T-helper 17 cell (primary cell): ENCODE results near the gene HPS3. TPM values are rescaled to one million over a fixed set of nuclear protein-coding genes. Genes with fewer than 3 reads are reported as not detected.
"Not testable (repeated sequence)": the region's sequence is repeated elsewhere in the genome, so short reads cannot be mapped to it uniquely, and the experiment has no call there.

Experiments
- ATAC-seq: fragments of 150-1000 bp; cut with Tn5 transposase; 2 replicates; pipeline ENCODE4 v1.10.0; 2021; ENCODE audit warnings: mild to moderate bottlenecking, moderate library complexity
- DNase-seq, 3 donors: peaks; one replicate each; pipeline versions ENCODE4 v3.0.0 to v3.0.0-alpha.2; 2020 to 2021
- H3K9me3 ChIP-seq: one replicate; pipeline ENCODE4 v1.7.0; 2013; ENCODE audit warnings: low read length, mild to moderate bottlenecking; ENCODE audit not compliant: control insufficient read depth, poor library complexity, severe bottlenecking
- H3K27ac Mint-ChIP-seq: one replicate; pipeline ENCODE4 v1.8.0; 2022; ENCODE audit warnings: mild to moderate bottlenecking, moderate library complexity, mixed read lengths
- H3K27me3 Mint-ChIP-seq: one replicate; pipeline ENCODE4 v1.8.0; 2022; ENCODE audit warnings: mixed read lengths
- H3K36me3 Mint-ChIP-seq: one replicate; pipeline ENCODE4 v1.8.0; 2022; ENCODE audit warnings: low read depth, mixed read lengths
- H3K4me1 Mint-ChIP-seq: one replicate; pipeline ENCODE4 v1.8.0; 2022; ENCODE audit warnings: mild to moderate bottlenecking, mixed read lengths
- H3K4me3 Mint-ChIP-seq: one replicate; pipeline ENCODE4 v1.8.0; 2022; ENCODE audit warnings: mild to moderate bottlenecking, moderate library complexity, mixed read lengths
- total RNA-seq, 4 donors: library from RNA in 2 of 4; stranded (reverse) in 2 of 4; gene quantifications; one replicate each; pipeline ENCODE4 v1.2.3 and lab custom pipeline; 2022 to 2026

The HPS3 gene
- total RNA-seq, 2 donors from 2014 or later, result 12.7 to 12.9 TPM

GRCh38 chr3:149095487-149095886, 34.0 kb upstream of the HPS3 start:
- no peak for ATAC-seq
- H3K9me3 ChIP-seq, result no peaks in the 10 kb centered on the region
- Mint-ChIP-seq H3K4me1 (no peaks in the 10 kb centered on the region), H3K4me3 (no peak overlapping the region), H3K36me3 (no peaks in the 10 kb centered on the region), H3K27ac (no peak overlapping the region), H3K27me3 (no peaks in the 10 kb centered on the region)
- DNase-seq, result no peak

- not testable (repeated sequence) for ATAC-seq, H3K4me3 Mint-ChIP-seq, H3K4me1 Mint-ChIP-seq, H3K9me3 ChIP-seq, H3K27me3 Mint-ChIP-seq, H3K27ac Mint-ChIP-seq, DNase-seq, H3K36me3 Mint-ChIP-seq
These were observed 31.5 kb upstream of the HPS3 start for GRCh38 chr3:149097987-149098386.

DNA sequence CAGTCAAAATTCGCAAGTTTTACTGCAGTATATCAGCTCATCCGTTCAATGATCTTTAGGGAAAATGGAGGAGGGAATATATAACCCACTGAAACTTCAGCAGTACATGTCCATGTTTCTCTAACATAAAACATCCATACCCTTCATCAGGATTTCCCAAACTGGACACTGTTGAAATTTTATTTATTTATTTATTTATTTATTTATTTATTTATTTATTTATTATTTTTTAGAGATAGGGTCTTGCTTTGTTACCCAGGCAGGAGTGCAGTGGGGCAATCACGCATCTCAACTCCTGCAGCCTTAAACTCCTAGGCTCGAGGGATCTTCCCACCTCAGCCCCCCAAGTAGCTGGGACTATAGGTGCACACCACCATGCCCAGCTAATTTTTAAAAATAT, 28.3 kb upstream of the HPS3 start:
- H3K9me3 ChIP-seq, result no peaks in the 10 kb centered on the region
- H3K27me3 Mint-ChIP-seq, result peaks cover 10% of the 10 kb centered on the region
- H3K4me3 Mint-ChIP-seq, result no peak overlapping the region
- H3K36me3 Mint-ChIP-seq, result peaks cover 4% of the 10 kb centered on the region
- H3K27ac Mint-ChIP-seq, result no peak overlapping the region
- ATAC-seq (no peak), DNase-seq (no peak)
- no peaks in the 10 kb centered on the region for H3K4me1 Mint-ChIP-seq

DNA sequence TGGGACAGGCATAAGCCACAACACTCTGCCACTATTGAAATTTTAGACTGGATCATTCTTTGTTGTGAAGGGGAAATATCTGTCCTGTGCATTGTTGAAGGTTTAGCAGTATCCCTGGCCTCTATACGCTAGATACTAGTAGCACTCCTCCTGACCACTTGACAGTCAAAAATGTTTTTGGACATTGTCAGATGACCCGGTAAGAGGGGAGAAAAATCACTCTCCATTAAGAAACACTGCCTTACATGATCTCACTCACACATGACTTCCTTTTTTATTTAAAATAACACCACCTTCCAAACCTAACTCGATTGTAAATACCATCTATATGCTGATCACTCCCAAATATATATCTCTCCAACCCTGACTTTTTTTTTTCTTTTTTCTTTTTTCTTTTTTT, 27.8 kb upstream of the HPS3 start:
- H3K4me3 Mint-ChIP-seq, result no peak overlapping the region
- H3K36me3 Mint-ChIP-seq, result peaks cover 4% of the 10 kb centered on the region
- H3K27me3 Mint-ChIP-seq, result peaks cover 10% of the 10 kb centered on the region
- no peaks in the 10 kb centered on the region for H3K4me1 Mint-ChIP-seq
- H3K9me3 ChIP-seq, result no peaks in the 10 kb centered on the region
- H3K27ac Mint-ChIP-seq, result no peak overlapping the region
- ATAC-seq (no peak), DNase-seq (no peak)

DNA sequence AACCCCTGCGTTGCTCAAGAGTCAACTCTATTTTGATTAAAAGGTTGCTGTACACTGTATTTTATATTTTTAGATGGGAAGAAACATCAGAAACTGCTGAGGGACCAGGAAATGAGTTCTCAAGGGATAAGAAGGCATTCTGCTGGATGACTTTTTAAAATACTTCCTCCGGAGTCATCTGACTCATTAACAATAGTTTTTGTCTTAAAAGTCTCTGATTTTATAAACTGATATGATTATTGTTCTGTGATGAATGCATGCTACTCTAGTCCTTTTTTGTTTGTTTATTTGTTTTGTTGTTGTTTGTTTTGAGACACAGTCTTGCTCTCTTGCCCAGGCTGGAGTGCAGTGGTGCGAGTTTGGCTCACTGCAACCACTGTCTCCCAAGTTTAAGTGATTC, 25.0 kb upstream of the HPS3 start:
- H3K4me3 Mint-ChIP-seq, result no peak overlapping the region
- no peaks in the 10 kb centered on the region for H3K9me3 ChIP-seq
- no peaks in the 10 kb centered on the region for H3K4me1 Mint-ChIP-seq
- ATAC-seq, result no peak
- peaks cover 4% of the 10 kb centered on the region for H3K36me3 Mint-ChIP-seq
- H3K27ac Mint-ChIP-seq, result no peak overlapping the region
- H3K27me3 Mint-ChIP-seq, result peaks cover 10% of the 10 kb centered on the region
- DNase-seq, result no peak

GRCh38 chr3:149114458-149114857, 15.0 kb upstream of the HPS3 start:
- Mint-ChIP-seq H3K27ac (no peak overlapping the region), H3K4me1 (no peaks in the 10 kb centered on the region), H3K4me3 (no peak overlapping the region), H3K27me3 (peaks cover 6% of the 10 kb centered on the region), H3K36me3 (no peaks in the 10 kb centered on the region)
- DNase-seq, result no peak
- ATAC-seq, result no peak
- H3K9me3 ChIP-seq, result no peaks in the 10 kb centered on the region

GRCh38 chr3:149115114-149115513, 14.3 kb upstream of the HPS3 start:
- ATAC-seq, result no peak
- no peaks in the 10 kb centered on the region for H3K4me1 Mint-ChIP-seq
- H3K27me3 Mint-ChIP-seq, result peaks cover 3% of the 10 kb centered on the region
- H3K9me3 ChIP-seq, result no peaks in the 10 kb centered on the region
- H3K27ac Mint-ChIP-seq, result no peak overlapping the region
- H3K36me3 Mint-ChIP-seq, result no peaks in the 10 kb centered on the region
- no peak for DNase-seq
- H3K4me3 Mint-ChIP-seq, result no peak overlapping the region

DNA sequence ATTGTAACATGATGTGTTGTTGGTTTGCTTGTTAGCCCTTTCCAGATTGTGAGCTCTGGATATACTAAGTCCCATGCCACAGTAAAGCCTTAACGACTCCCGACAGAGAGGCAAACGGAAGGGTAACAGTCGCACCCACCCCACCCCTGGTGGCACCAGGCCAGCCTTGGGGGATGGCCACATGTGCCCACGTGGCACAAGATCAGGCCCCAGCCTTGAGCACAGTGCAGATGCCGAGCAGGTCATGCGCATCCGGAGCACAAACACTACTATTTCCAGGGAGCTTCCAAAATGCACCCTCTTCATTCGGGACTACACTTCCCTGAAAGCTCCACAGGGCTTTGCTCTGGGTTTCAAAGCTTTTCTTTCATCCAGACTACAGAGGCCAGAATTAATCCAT, 10.7 kb upstream of the HPS3 start:
- H3K36me3 Mint-ChIP-seq, result no peaks in the 10 kb centered on the region
- no peak overlapping the region for H3K27ac Mint-ChIP-seq
- no peak overlapping the region for H3K4me3 Mint-ChIP-seq
- ATAC-seq (no peak), DNase-seq (no peak)
- H3K4me1 Mint-ChIP-seq, result peaks cover 4% of the 10 kb centered on the region
- H3K27me3 Mint-ChIP-seq, result no peaks in the 10 kb centered on the region
- H3K9me3 ChIP-seq, result no peaks in the 10 kb centered on the region

GRCh38 chr3:149119466-149119865, 10.0 kb upstream of the HPS3 start:
- Mint-ChIP-seq H3K27me3 (peaks cover 6% of the 10 kb centered on the region), H3K4me3 (no peak overlapping the region)
- no peak for DNase-seq

GRCh38 chr3:149120051-149120972, 9.1 kb upstream of the HPS3 start:
- no peaks in the 10 kb centered on the region for H3K9me3 ChIP-seq
- Mint-ChIP-seq H3K36me3 (peaks cover 6% of the 10 kb centered on the region), H3K27ac (no peak overlapping the region), H3K27me3 (peaks cover 15% of the 10 kb centered on the region), H3K4me3 (no peak overlapping the region), H3K4me1 (peaks cover 7% of the 10 kb centered on the region)
- ATAC-seq (peak; percentile 77), DNase-seq (no peak)

More at GRCh38 chr3:149119466-149119865, 10.0 kb upstream of the HPS3 start:
- peaks cover 4% of the 10 kb centered on the region for H3K36me3 Mint-ChIP-seq
- H3K9me3 ChIP-seq, result no peaks in the 10 kb centered on the region
- ATAC-seq, result no peak
- H3K4me1 Mint-ChIP-seq, result peaks cover 4% of the 10 kb centered on the region
- H3K27ac Mint-ChIP-seq, result no peak overlapping the region

GRCh38 chr3:149122721-149123578, 6.5 kb upstream of the HPS3 start:
- ATAC-seq, result no peak
- H3K27ac Mint-ChIP-seq, result no peak overlapping the region
- no peak overlapping the region for H3K4me3 Mint-ChIP-seq
- H3K36me3 Mint-ChIP-seq, result peaks cover 10% of the 10 kb centered on the region
- peaks cover 29% of the 10 kb centered on the region for H3K27me3 Mint-ChIP-seq
- H3K4me1 Mint-ChIP-seq, result peaks cover 9% of the 10 kb centered on the region
- DNase-seq, result no peak
- H3K9me3 ChIP-seq, result no peaks in the 10 kb centered on the region

DNA sequence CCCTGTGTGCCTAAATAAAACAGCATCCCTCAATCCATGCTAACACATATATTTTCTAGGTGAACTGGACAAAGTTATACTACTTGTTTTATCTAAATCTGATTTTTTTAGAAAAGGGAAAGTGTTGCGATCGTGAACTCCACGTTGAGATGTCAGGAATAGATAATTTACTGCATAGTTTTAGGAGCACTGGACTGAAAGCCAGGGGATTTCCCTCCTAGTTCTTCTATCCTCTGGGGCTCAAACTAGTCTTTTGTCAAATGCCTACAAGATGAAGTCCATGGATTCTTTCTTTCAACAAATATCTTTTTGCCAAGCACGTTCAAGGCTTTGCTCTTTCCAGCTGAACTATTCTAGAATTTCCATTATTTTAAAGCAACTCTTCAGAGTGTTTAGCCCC, 617 bp upstream of the HPS3 start:
- Mint-ChIP-seq H3K36me3 (peaks cover 15% of the 10 kb centered on the region), H3K27me3 (peaks cover 29% of the 10 kb centered on the region), H3K4me1 (peaks cover 37% of the 10 kb centered on the region), H3K4me3 (peak overlapping the region; percentile 98), H3K27ac (peak overlapping the region; percentile 91)
- no peak for DNase-seq
- H3K9me3 ChIP-seq, result no peaks in the 10 kb centered on the region
- peak; percentile 4 for ATAC-seq

DNA sequence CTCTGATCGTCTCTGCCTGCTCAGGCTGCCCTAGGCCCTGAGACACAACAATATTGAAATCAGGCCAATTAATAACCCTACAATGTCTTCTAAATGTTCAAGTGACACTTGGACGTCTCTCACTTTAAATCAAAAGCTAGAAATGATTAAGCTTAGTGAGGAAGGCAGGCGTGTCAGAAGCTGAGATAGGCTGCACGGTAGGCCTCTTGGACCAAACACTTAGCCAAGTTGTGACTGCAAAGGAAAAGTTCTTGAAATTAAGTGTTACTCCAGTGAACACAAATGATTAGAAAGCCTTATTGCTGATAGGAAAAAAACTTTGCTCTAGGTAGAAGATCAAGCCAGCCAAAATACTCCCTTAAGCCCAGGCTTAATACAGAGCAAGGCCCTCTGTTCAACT, 2.2 kb downstream of the HPS3 start:
- DNase-seq (no peak), ATAC-seq (no peak)
- Mint-ChIP-seq H3K4me1 (peaks cover 36% of the 10 kb centered on the region), H3K27me3 (peaks cover 5% of the 10 kb centered on the region), H3K4me3 (peak overlapping the region; percentile 69), H3K36me3 (peaks cover 5% of the 10 kb centered on the region), H3K27ac (peak overlapping the region; percentile 91)
- no peaks in the 10 kb centered on the region for H3K9me3 ChIP-seq
